IMR-90 (cell line): ENCODE results near the gene NTRK2.

Experiments used
- USF2 ChIP-seq: fragments of 150-350 bp; IDR thresholded peaks from 2 replicates; pipeline ENCODE4 v1.6.1; 2017; ENCODE audit warnings: mild to moderate bottlenecking, antibody characterized with exemption, low read length, low read depth
- TF ChIP-seq, protein P1 (sequence below): conservative IDR thresholded peaks from 2 replicates; pipeline ENCODE4 v1.5.1; 2012; ENCODE audit warnings: mild to moderate bottlenecking, low read depth, low read length, improper control_type of control experiment

GRCh38 chr9:84668196-84669012, 1.1 kb upstream of the NTRK2 start:
- TF ChIP-seq, protein P1, sequence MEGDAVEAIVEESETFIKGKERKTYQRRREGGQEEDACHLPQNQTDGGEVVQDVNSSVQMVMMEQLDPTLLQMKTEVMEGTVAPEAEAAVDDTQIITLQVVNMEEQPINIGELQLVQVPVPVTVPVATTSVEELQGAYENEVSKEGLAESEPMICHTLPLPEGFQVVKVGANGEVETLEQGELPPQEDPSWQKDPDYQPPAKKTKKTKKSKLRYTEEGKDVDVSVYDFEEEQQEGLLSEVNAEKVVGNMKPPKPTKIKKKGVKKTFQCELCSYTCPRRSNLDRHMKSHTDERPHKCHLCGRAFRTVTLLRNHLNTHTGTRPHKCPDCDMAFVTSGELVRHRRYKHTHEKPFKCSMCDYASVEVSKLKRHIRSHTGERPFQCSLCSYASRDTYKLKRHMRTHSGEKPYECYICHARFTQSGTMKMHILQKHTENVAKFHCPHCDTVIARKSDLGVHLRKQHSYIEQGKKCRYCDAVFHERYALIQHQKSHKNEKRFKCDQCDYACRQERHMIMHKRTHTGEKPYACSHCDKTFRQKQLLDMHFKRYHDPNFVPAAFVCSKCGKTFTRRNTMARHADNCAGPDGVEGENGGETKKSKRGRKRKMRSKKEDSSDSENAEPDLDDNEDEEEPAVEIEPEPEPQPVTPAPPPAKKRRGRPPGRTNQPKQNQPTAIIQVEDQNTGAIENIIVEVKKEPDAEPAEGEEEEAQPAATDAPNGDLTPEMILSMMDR, result peak; percentile 46
- TF ChIP-seq USF2, result no peak
